H9 (cell line): ENCODE data around the gene BABAM1. TPM values are rescaled to one million over a fixed set of nuclear protein-coding genes. Genes with fewer than 3 reads are reported as not detected.

Source experiments
- DNase-seq: peaks from one replicate; pipeline ENCODE4 v3.0.0-alpha.2; 2017
- H2AFZ ChIP-seq: one replicate; pipeline ENCODE4 v1.6.1; 2013; ENCODE audit warnings: mild to moderate bottlenecking, low read length, control low read depth, moderate library complexity
- H2AK5ac ChIP-seq: 2 replicates; pipeline ENCODE4 v1.6.1; 2013; ENCODE audit warnings: low read length, control low read depth, mixed read lengths; ENCODE audit not compliant: insufficient read length
- H2BK120ac ChIP-seq: one replicate; pipeline ENCODE4 v1.6.1; 2013; ENCODE audit warnings: low read depth, mild to moderate bottlenecking, low read length, control low read depth, inconsistent platforms; ENCODE audit not compliant: poor library complexity, severe bottlenecking
- H2BK12ac ChIP-seq: 2 replicates; pipeline ENCODE4 v1.6.1; 2013; ENCODE audit warnings: low read length, control low read depth, mixed read lengths, low read depth; ENCODE audit not compliant: insufficient read length
- H2BK15ac ChIP-seq: 2 replicates; pipeline ENCODE4 v1.6.1; 2013; ENCODE audit warnings: low read depth, low read length, control low read depth
- H2BK20ac ChIP-seq: one replicate; pipeline ENCODE4 v1.6.1; 2013; ENCODE audit warnings: low read depth, mild to moderate bottlenecking, low read length, control low read depth, inconsistent platforms; ENCODE audit not compliant: poor library complexity, severe bottlenecking
- H2BK5ac ChIP-seq: 2 replicates; pipeline ENCODE4 v1.6.1; 2013; ENCODE audit warnings: low read length, control low read depth, mixed read lengths; ENCODE audit not compliant: insufficient read length
- H3K14ac ChIP-seq: 2 replicates; pipeline ENCODE4 v1.6.1; 2013; ENCODE audit warnings: low read length, control low read depth; ENCODE audit not compliant: insufficient read depth
- H3K18ac ChIP-seq: 2 replicates; pipeline ENCODE4 v1.6.1; 2013; ENCODE audit warnings: low read depth, mild to moderate bottlenecking, mixed read lengths, low read length, control low read depth; ENCODE audit not compliant: insufficient read length
- H3K23ac ChIP-seq: 2 replicates; pipeline ENCODE4 v1.6.1; 2013; ENCODE audit warnings: low read length, control low read depth, mixed read lengths, low read depth; ENCODE audit not compliant: insufficient read length
- H3K23me2 ChIP-seq: 2 replicates; pipeline ENCODE4 v1.6.1; 2013; ENCODE audit warnings: low read depth, mild to moderate bottlenecking, mixed read lengths, low read length, control low read depth; ENCODE audit not compliant: insufficient read length, poor library complexity, severe bottlenecking
- H3K27ac ChIP-seq: 2 replicates; pipeline ENCODE4 v1.5.1; 2013; ENCODE audit warnings: low read length, control low read depth, mixed read lengths, low read depth; ENCODE audit not compliant: insufficient read length
- H3K27me3 ChIP-seq: 2 replicates; pipeline ENCODE4 v1.6.1; 2013; ENCODE audit warnings: low read length, control low read depth, inconsistent platforms; ENCODE audit not compliant: insufficient read depth
- H3K4ac ChIP-seq: 2 replicates; pipeline ENCODE4 v1.6.1; 2013; ENCODE audit warnings: low read depth, mild to moderate bottlenecking, control low read depth, inconsistent platforms, low read length, moderate library complexity
- H3K4me1 ChIP-seq: 2 replicates; pipeline ENCODE4 v1.6.1; 2013; ENCODE audit warnings: low read length, control low read depth, inconsistent platforms; ENCODE audit not compliant: insufficient read depth
- H3K4me2 ChIP-seq: 2 replicates; pipeline ENCODE4 v1.6.1; 2013; ENCODE audit warnings: low read length, control low read depth, mixed read lengths; ENCODE audit not compliant: insufficient read length, insufficient read depth
- H3K56ac ChIP-seq: 2 replicates; pipeline ENCODE4 v1.6.1; 2013; ENCODE audit warnings: low read depth, mild to moderate bottlenecking, mixed read lengths, low read length, control low read depth; ENCODE audit not compliant: insufficient read length
- H3K79me1 ChIP-seq: 2 replicates; pipeline ENCODE4 v1.6.1; 2013; ENCODE audit warnings: low read depth, mild to moderate bottlenecking, moderate library complexity, low read length, control low read depth, inconsistent platforms; ENCODE audit not compliant: insufficient read depth, poor library complexity, severe bottlenecking
- H3K79me2 ChIP-seq: 2 replicates; pipeline ENCODE4 v1.6.1; 2013; ENCODE audit warnings: low read length, control low read depth, inconsistent platforms; ENCODE audit not compliant: insufficient read depth
- H3K9ac ChIP-seq: 2 replicates; pipeline ENCODE4 v1.6.1; 2013; ENCODE audit warnings: low read length, control low read depth, mixed read lengths; ENCODE audit not compliant: insufficient read length; ENCODE audit errors: extremely low read depth
- H3K9me3 ChIP-seq: one replicate; pipeline ENCODE4 v1.6.1; 2013; ENCODE audit warnings: low read depth, low read length, inconsistent platforms; ENCODE audit not compliant: control insufficient read depth
- H3T11ph ChIP-seq: one replicate; pipeline ENCODE4 v1.6.1; 2013; ENCODE audit warnings: mild to moderate bottlenecking, low read length, control low read depth, inconsistent platforms
- H4K20me1 ChIP-seq: one replicate; pipeline ENCODE4 v1.6.1; 2013; ENCODE audit not compliant: control insufficient read depth, insufficient read length, insufficient read depth
- H4K5ac ChIP-seq: 2 replicates; pipeline ENCODE4 v1.6.1; 2013; ENCODE audit warnings: low read depth, mild to moderate bottlenecking, mixed read lengths, low read length, control low read depth; ENCODE audit not compliant: insufficient read length
- H4K8ac ChIP-seq: replicated peaks from 2 replicates; pipeline ENCODE4 v1.6.1; 2013; ENCODE audit warnings: low read length, control low read depth, mixed read lengths, low read depth; ENCODE audit not compliant: insufficient read length
- H4K91ac ChIP-seq: 2 replicates; pipeline ENCODE4 v1.6.1; 2013; ENCODE audit warnings: low read depth, mild to moderate bottlenecking, moderate library complexity, mixed read lengths, low read length, control low read depth; ENCODE audit not compliant: insufficient read length
- H3K27ac Mint-ChIP-seq, 3 experiments: 2 replicates in 2 of 3; 3 replicates in 1 of 3; pipeline ENCODE4 v1.8.0; 2020 to 2021; ENCODE audit warnings: mixed read lengths in 3 of 3, mild to moderate bottlenecking in 1 of 3, moderate library complexity in 1 of 3
- H3K27me3 Mint-ChIP-seq: 2 replicates; pipeline ENCODE4 v1.8.0; 2021; ENCODE audit warnings: low read depth, mild to moderate bottlenecking, moderate library complexity, mixed read lengths
- H3K36me3 Mint-ChIP-seq, 3 experiments: 2 replicates in 2 of 3; 3 replicates in 1 of 3; pipeline ENCODE4 v1.8.0; 2020 to 2021; ENCODE audit warnings: low read depth in 3 of 3, mixed read lengths in 3 of 3; ENCODE audit not compliant: insufficient read depth in 1 of 3
- H3K4me1 Mint-ChIP-seq, 2 experiments: 2 replicates each; pipeline ENCODE4 v1.8.0; 2020; ENCODE audit warnings: mixed read lengths in 2 of 2
- H3K4me3 Mint-ChIP-seq, 2 experiments: 2 replicates in 1 of 2; 3 replicates in 1 of 2; pipeline ENCODE4 v1.8.0; 2020 to 2021; ENCODE audit warnings: mild to moderate bottlenecking in 2 of 2, mixed read lengths in 2 of 2, moderate library complexity in 1 of 2
- H3K9me3 Mint-ChIP-seq, 2 experiments: 2 replicates in 1 of 2; 3 replicates in 1 of 2; pipeline ENCODE4 v1.8.0; 2020; ENCODE audit warnings: mild to moderate bottlenecking in 2 of 2, mixed read lengths in 2 of 2, moderate library complexity in 1 of 2
- WGBS: extraction: QIAGEN DNeasy Blood & Tissue Kit; methylation state at CpG from one replicate; pipeline ENCODE4 v1.1.7; 2013; ENCODE audit warnings: missing lambda C conversion rate, low lambda C conversion rate, mixed read lengths; ENCODE audit not compliant: insufficient read length; ENCODE audit errors: extremely low coverage; 5-methylcytosine and 5-hydroxymethylcytosine counted together
- total RNA-seq: library from RNA; stranded (reverse); gene quantifications from 2 replicates; pipeline ENCODE4 v1.2.1, GENCODE V29; 2021
- TF ChIP-seq, protein P1 (sequence below): fragments of 200-600 bp; sonication (generic); conservative IDR thresholded peaks from 3 replicates; pipeline ENCODE4 v1.8.0; 2021; ENCODE audit warnings: antibody characterized with exemption, mild to moderate bottlenecking

BABAM1 gene
- total RNA-seq, 1 experiment from 2014 or later, result 130 TPM

DNA sequence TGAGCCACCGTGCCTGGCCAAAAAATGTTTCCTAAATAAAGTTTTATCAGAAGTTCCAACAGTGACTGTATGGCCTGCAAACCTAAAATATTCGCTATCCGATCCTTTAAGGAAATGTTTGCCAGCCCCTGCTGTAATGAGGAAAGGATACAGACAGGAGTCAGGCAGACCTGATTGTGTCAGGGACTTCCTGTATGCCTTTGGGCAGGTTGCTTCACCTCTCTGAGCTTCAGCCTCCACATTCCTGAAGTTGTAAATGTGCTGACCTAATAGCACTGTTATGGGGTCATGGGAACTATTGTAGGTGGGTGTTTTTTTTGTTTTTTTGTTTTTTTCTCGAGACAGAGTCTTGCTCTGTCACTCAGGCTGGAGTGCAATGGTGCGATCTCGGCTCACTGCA, 29.7 kb downstream of the BABAM1 start:
- Histone ChIP-seq H2BK12ac (no peak overlapping the region), H4K91ac (no peak overlapping the region), H2BK5ac (no peak overlapping the region), H2BK15ac (no peak overlapping the region), H3K14ac (no peak overlapping the region), H2AFZ (no peak overlapping the region), H3K9ac (no peak overlapping the region), H3K79me2 (no peaks in the 10 kb centered on the region), H3K4me1 (no peaks in the 10 kb centered on the region; the same call in 1 of the 2 replicates), H2AK5ac (no peak overlapping the region), H3K23me2 (no peaks in the 10 kb centered on the region), H3K27ac (no peak overlapping the region), H3K23ac (no peak overlapping the region), H3K9me3 (no peaks in the 10 kb centered on the region), H3T11ph (no peak overlapping the region), H3K27me3 (no peaks in the 10 kb centered on the region), H3K4ac (no peak overlapping the region), H4K5ac (no peak overlapping the region), H2BK120ac (no peak overlapping the region), H3K56ac (no peak overlapping the region), H4K8ac (no peak overlapping the region), H2BK20ac (no peak overlapping the region), H4K20me1 (no peaks in the 10 kb centered on the region), H3K79me1 (no peaks in the 10 kb centered on the region), H3K4me2 (no peak overlapping the region), H3K18ac (no peak overlapping the region)
- Mint-ChIP-seq H3K4me3 (no peak overlapping the region), H3K27ac (peak overlapping the region in 2 of 3 experiments; percentile 58 to 68; a peak in 1 of 7 replicates), H3K27me3 (no peaks in the 10 kb centered on the region), H3K4me1 (peaks cover 5 to 15% of the 10 kb centered on the region in 2 experiments), H3K36me3 (peaks cover 20 to 34% (median 28%) of the 10 kb centered on the region in 3 experiments), H3K9me3 (peaks cover 4% of the 10 kb centered on the region in 2 experiments; a peak in 3 of 5 replicates)
- no peak for DNase-seq
- TF ChIP-seq, protein P1, sequence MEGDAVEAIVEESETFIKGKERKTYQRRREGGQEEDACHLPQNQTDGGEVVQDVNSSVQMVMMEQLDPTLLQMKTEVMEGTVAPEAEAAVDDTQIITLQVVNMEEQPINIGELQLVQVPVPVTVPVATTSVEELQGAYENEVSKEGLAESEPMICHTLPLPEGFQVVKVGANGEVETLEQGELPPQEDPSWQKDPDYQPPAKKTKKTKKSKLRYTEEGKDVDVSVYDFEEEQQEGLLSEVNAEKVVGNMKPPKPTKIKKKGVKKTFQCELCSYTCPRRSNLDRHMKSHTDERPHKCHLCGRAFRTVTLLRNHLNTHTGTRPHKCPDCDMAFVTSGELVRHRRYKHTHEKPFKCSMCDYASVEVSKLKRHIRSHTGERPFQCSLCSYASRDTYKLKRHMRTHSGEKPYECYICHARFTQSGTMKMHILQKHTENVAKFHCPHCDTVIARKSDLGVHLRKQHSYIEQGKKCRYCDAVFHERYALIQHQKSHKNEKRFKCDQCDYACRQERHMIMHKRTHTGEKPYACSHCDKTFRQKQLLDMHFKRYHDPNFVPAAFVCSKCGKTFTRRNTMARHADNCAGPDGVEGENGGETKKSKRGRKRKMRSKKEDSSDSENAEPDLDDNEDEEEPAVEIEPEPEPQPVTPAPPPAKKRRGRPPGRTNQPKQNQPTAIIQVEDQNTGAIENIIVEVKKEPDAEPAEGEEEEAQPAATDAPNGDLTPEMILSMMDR, result no peak
- WGBS, result no CpG with 5 or more reads among the region's 6 CpGs
